Smooth muscle cell (in vitro differentiated cells): ENCODE measurements around the gene SYNDIG1. TPM values are rescaled to one million over a fixed set of nuclear protein-coding genes. Genes with fewer than 3 reads are reported as not detected.

Experiments
- DNase-seq: peaks from one replicate; lab custom pipeline; 2025; ENCODE audit not compliant: unreplicated experiment; lab: John Stamatoyannopoulos, UW
- H2AFZ ChIP-seq: fragments of 200-600 bp; sonication (generic); 2 replicates; pipeline ENCODE4 v1.6.0; 2016; ENCODE audit warnings: antibody characterized with exemption, low read depth, mild to moderate bottlenecking
- H3F3A ChIP-seq: fragments of 200-600 bp; sonication (generic); 2 replicates; pipeline ENCODE4 v1.6.0; 2017; ENCODE audit warnings: antibody characterized with exemption, low read depth
- H3K27ac ChIP-seq: fragments of 200-600 bp; sonication (generic); 2 replicates; pipeline ENCODE4 v1.5.1; 2016; ENCODE audit warnings: low read depth, mild to moderate bottlenecking
- H3K27me3 ChIP-seq: fragments of 200-600 bp; sonication (generic); 2 replicates; pipeline ENCODE4 v1.6.1; 2016; ENCODE audit warnings: low read depth, mild to moderate bottlenecking
- H3K36me3 ChIP-seq: fragments of 200-600 bp; sonication (generic); 2 replicates; pipeline ENCODE4 v1.5.1; 2016; ENCODE audit warnings: low read depth
- H3K4me1 ChIP-seq: fragments of 200-600 bp; sonication (generic); 2 replicates; pipeline ENCODE4 v1.5.1; 2016; ENCODE audit warnings: low read depth
- H3K4me2 ChIP-seq: fragments of 200-600 bp; sonication (generic); 2 replicates; pipeline ENCODE4 v1.6.0; 2016; ENCODE audit warnings: mild to moderate bottlenecking
- H3K4me3 ChIP-seq: fragments of 200-600 bp; sonication (generic); 2 replicates; pipeline ENCODE4 v1.5.1; 2016; ENCODE audit warnings: mild to moderate bottlenecking
- H3K79me2 ChIP-seq: fragments of 200-600 bp; sonication (generic); 2 replicates; pipeline ENCODE4 v1.6.0; 2016; ENCODE audit warnings: low read depth, mild to moderate bottlenecking
- H3K9ac ChIP-seq: fragments of 200-600 bp; sonication (generic); 2 replicates; pipeline ENCODE4 v1.6.0; 2016; ENCODE audit warnings: low read depth
- H3K9me3 ChIP-seq: fragments of 200-600 bp; sonication (generic); replicated peaks from 2 replicates; pipeline ENCODE4 v1.5.1; 2016; ENCODE audit warnings: low read depth
- H4K20me1 ChIP-seq: fragments of 200-600 bp; sonication (generic); 2 replicates; pipeline ENCODE4 v1.6.0; 2016; ENCODE audit warnings: low read depth
- CTCF ChIP-seq: fragments of 200-600 bp; sonication (generic); IDR thresholded peaks from 2 replicates; pipeline ENCODE4 v1.5.1; 2017; ENCODE audit warnings: borderline replicate concordance, mild to moderate bottlenecking, antibody characterized with exemption; ENCODE audit not compliant: insufficient read depth, poor library complexity, severe bottlenecking
- WGBS: methylation state at CpG from one replicate; pipeline ENCODE4 v1.1.7; 2016; ENCODE audit warnings: low lambda C conversion rate; 5-methylcytosine and 5-hydroxymethylcytosine counted together
- polyA plus RNA-seq: library from polyadenylated mRNA; unstranded; fragments of >200 nt; fragmentation: Nextera tagmentation; extraction: Ambion mirVana; gene quantifications from 2 replicates; pipeline ENCODE4 v1.2.1, GENCODE V29; 2016
- total RNA-seq: library from RNA; depleted of rRNA; stranded (reverse); fragments of >200 nt; gene quantifications from 2 replicates; pipeline ENCODE4 v1.2.3, GENCODE V29; 2014

Gene SYNDIG1
- total and polyA plus RNA-seq, 2 experiments from 2014 or later, result 1.8 to 2.2 TPM

DNA sequence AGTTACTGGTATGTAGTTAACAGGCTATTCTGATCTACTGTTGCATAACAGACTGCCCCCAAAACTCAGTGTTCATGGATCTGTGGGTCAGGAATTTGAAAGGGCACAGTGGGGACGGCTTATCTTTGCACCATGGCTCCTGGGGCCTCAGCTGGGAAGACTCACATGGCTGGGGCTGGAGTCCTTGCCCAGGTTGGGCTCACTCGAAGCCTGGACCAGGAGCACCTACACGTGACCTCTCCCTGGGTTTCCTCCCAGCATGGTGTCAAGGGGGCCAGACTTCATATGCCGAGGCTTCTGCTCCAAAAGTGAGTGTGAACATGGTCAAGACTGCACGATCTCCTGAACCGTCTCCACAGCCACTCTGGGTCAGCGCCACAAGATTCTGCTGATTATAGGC is 11.7 kb downstream of the SYNDIG1 start:
- DNase-seq, result no peak
- H3K4me1 ChIP-seq, result no peaks in the 10 kb centered on the region
- H3K9ac ChIP-seq, result no peak overlapping the region
- H3K79me2 ChIP-seq, result no peaks in the 10 kb centered on the region
- 93% methylated on average over 7 of the region's 7 CpGs for WGBS
- H3K4me3 ChIP-seq, result no peak overlapping the region
- no peaks in the 10 kb centered on the region for H4K20me1 ChIP-seq
- H3K27me3 ChIP-seq, result no peaks in the 10 kb centered on the region
- no peak for TF ChIP-seq CTCF
- H3K36me3 ChIP-seq, result no peaks in the 10 kb centered on the region
- no peak overlapping the region for H2AFZ ChIP-seq
- no peak overlapping the region for H3K4me2 ChIP-seq
- no peaks in the 10 kb centered on the region for H3F3A ChIP-seq
- no peak overlapping the region for H3K27ac ChIP-seq
- no peaks in the 10 kb centered on the region for H3K9me3 ChIP-seq

DNA sequence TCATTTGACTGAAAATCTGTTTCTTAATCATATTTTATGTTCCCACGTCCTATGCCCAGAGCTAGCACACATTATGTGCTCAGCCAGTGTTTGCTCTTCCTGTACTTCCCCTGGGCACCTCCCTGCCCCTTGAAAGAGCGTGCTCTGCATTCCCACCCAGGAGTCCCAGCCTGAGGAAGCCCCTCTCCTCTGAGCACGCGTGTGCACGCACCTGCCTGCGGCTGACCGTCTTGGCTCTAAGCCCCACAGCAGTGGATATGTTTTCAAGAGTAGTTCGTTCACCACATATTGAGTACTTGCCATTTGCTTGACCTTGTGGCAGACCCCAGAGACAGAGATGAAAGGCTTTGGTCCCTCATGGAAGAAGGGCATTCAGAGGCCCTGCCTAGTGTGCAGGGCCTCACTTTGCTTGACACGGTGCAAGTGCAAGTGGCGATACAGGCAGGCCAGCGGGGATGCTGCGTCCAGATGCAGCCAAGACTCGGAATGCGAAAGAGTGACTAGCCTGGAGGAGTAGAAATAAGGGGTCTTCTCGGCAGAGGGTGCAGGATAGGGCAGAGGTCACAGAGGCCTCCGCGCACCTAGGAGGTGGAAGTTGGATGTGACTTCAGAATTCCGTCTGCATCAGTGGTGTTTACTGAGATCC is 14.1 kb downstream of the SYNDIG1 start:
- Histone ChIP-seq H3K27ac (no peak overlapping the region), H3K36me3 (no peaks in the 10 kb centered on the region)

DNA sequence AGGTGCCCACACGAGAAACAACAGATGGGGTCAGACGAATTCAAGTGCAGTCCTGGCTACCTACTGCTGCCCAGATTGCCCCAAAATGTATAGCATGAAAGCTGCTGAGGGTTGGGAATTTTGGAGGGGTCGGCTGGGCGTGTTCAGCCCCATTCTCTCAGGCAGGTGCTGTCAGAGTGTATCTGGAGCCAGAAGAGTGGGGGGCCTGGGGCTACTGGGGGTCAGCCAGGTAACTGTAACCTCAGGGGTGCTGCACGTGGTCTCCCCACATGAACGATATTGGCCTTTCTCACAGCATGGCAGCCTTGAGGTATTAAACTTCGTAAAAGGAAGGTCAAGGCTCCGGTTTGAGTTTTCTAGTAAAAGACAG is 14.6 kb downstream of the SYNDIG1 start:
- H3F3A ChIP-seq, result no peaks in the 10 kb centered on the region
- H3K4me1 ChIP-seq, result no peaks in the 10 kb centered on the region
- no peak overlapping the region for H3K27ac ChIP-seq
- H2AFZ ChIP-seq, result no peak overlapping the region
- no peak overlapping the region for H3K4me3 ChIP-seq
- DNase-seq, result no peak
- no peak overlapping the region for H3K9ac ChIP-seq
- no peaks in the 10 kb centered on the region for H3K79me2 ChIP-seq
- H3K27me3 ChIP-seq, result no peaks in the 10 kb centered on the region
- no peak overlapping the region for H3K4me2 ChIP-seq
- 93% methylated on average over 8 of the region's 8 CpGs for WGBS
- no peaks in the 10 kb centered on the region for H4K20me1 ChIP-seq
- H3K9me3 ChIP-seq, result no peaks in the 10 kb centered on the region
- no peaks in the 10 kb centered on the region for H3K36me3 ChIP-seq
- TF ChIP-seq CTCF, result no peak

More for the DNA sequence above, 14.1 kb downstream of the SYNDIG1 start:
- no peak overlapping the region for H2AFZ ChIP-seq
- H3K79me2 ChIP-seq, result no peaks in the 10 kb centered on the region
- no peak for TF ChIP-seq CTCF
- no peak for DNase-seq
- H3K4me2 ChIP-seq, result no peak overlapping the region
- no peaks in the 10 kb centered on the region for H3K9me3 ChIP-seq
- no peaks in the 10 kb centered on the region for H4K20me1 ChIP-seq
- 94% methylated on average over 18 of the region's 18 CpGs for WGBS
- H3K9ac ChIP-seq, result no peak overlapping the region
- H3K27me3 ChIP-seq, result no peaks in the 10 kb centered on the region
- H3K4me1 ChIP-seq, result no peaks in the 10 kb centered on the region
- H3K4me3 ChIP-seq, result no peak overlapping the region
- H3F3A ChIP-seq, result no peaks in the 10 kb centered on the region

DNA sequence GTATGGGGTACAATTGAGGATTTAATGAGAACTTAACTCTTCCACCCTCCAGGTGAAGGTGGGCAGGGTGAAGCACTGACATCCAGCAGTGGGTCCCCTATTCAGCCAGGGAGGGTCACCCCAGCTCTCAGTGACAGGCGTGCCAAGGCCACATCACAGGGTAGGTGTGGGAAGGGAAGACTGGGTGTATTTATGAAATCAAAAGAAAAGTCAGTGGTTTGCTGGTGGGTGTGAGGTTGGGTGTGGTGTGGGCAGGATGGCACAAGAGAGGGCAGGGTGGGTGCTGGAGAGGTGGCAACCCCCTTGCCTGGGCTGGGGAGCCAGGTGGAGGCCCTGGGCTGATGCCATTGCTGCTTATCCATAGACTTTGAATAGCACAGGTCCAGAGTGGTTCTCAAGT is 16.6 kb downstream of the SYNDIG1 start:
- Histone ChIP-seq H3K9ac (no peak overlapping the region), H3K9me3 (no peaks in the 10 kb centered on the region), H3K4me2 (no peak overlapping the region), H3F3A (no peaks in the 10 kb centered on the region), H3K36me3 (no peaks in the 10 kb centered on the region), H3K4me1 (no peaks in the 10 kb centered on the region), H4K20me1 (no peaks in the 10 kb centered on the region), H3K79me2 (no peaks in the 10 kb centered on the region), H3K27me3 (no peaks in the 10 kb centered on the region), H2AFZ (no peak overlapping the region), H3K4me3 (no peak overlapping the region), H3K27ac (no peak overlapping the region)
- WGBS, result 83% methylated on average over 1 of the region's 1 CpG
- DNase-seq, result no peak
- TF ChIP-seq CTCF, result no peak
